ENCODE measurements around the gene REV3L. TPM values are rescaled to one million over a fixed set of nuclear protein-coding genes. Genes with fewer than 3 reads are reported as not detected.

Gene REV3L
- total RNA-seq, 1 donor from 2014 or later = 38.0 TPM

DNA sequence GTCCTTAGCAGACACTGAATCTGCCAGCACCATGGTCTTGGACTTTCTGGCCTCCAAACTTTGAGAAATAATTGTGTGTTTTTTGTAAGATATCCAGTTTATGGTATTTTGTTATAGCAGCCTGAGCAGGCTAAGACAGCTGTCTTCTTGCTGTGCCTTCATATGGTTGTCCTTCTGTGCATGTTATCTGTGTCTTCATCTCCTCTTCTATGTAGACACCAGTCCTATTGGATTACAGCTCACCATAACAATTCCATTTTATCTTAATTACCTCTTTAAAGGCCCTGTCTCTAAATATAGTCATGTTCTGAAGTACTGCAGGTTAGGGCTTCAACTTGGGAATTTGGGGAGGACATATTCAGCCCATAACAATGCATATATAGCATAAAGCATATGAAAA, 44.3 kb upstream of the REV3L start:
- H3K27ac Mint-ChIP-seq (ENCODE audit: unreplicated experiment) = no peak overlapping the region
- peaks cover 21% of the 10 kb centered on the region for H3K4me1 Mint-ChIP-seq (ENCODE audit: low read depth)
- H3K36me3 Mint-ChIP-seq (ENCODE audit: low read depth) = peaks cover 2% of the 10 kb centered on the region
- DNase-seq (ENCODE audit: low spot score) = no peak
- no peaks in the 10 kb centered on the region for H3K27me3 Mint-ChIP-seq (ENCODE audit: low read depth)
- TF ChIP-seq, protein P1, sequence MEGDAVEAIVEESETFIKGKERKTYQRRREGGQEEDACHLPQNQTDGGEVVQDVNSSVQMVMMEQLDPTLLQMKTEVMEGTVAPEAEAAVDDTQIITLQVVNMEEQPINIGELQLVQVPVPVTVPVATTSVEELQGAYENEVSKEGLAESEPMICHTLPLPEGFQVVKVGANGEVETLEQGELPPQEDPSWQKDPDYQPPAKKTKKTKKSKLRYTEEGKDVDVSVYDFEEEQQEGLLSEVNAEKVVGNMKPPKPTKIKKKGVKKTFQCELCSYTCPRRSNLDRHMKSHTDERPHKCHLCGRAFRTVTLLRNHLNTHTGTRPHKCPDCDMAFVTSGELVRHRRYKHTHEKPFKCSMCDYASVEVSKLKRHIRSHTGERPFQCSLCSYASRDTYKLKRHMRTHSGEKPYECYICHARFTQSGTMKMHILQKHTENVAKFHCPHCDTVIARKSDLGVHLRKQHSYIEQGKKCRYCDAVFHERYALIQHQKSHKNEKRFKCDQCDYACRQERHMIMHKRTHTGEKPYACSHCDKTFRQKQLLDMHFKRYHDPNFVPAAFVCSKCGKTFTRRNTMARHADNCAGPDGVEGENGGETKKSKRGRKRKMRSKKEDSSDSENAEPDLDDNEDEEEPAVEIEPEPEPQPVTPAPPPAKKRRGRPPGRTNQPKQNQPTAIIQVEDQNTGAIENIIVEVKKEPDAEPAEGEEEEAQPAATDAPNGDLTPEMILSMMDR (IDR thresholded peaks at IDR 0.05) = no peak
- no peak overlapping the region for H3K4me3 Mint-ChIP-seq (ENCODE audit: unreplicated experiment)
- H3K9me3 Mint-ChIP-seq (ENCODE audit: low read depth) = no peaks in the 10 kb centered on the region

DNA sequence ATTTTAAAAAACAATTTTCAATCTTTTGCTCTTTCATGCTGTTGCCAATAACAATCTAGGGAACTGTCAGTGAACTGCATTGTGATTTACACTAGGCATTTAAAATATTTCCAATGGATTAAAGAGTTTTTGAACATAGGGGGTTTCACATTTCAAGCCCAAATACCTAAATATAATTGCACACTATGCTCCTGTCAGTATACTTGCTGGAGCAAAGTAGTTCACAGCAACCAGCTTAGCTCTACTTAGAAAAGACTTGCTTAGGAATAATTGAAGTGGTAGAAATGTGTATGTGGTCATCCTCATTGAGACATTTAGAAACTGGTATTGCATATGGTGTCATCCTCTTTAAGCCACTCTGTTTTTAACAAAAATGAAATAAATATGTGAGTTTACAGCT, 41.7 kb upstream of the REV3L start:
- Mint-ChIP-seq H3K4me3 (ENCODE audit: unreplicated experiment) (no peak overlapping the region), H3K36me3 (ENCODE audit: low read depth) (peaks cover 6% of the 10 kb centered on the region), H3K9me3 (ENCODE audit: low read depth) (peaks cover 7% of the 10 kb centered on the region), H3K4me1 (ENCODE audit: low read depth) (peaks cover 24% of the 10 kb centered on the region), H3K27ac (ENCODE audit: unreplicated experiment) (no peak overlapping the region), H3K27me3 (ENCODE audit: low read depth) (no peaks in the 10 kb centered on the region)
- TF ChIP-seq, protein P1 (IDR thresholded peaks at IDR 0.05) = no peak
- no peak for DNase-seq (ENCODE audit: low spot score)

DNA sequence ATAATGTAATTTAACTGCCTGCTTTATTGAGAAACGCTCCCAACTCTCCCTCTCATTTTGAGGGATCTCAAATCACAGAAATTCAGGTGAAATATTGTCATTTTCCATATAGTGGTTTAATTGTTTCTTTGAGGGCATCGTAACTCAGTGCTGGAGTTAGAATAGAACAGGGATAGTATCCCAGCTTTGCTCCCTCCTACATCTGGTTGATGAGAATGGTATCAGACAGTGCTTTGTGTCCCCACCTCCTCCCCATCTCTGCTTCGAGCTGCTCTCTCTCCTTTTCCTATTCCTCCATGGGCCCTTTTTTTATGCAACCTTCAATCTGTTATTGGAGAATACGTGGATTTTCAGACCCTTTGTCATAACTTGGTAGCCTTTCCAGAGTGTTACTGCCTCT, 41.2 kb upstream of the REV3L start:
- Mint-ChIP-seq H3K9me3 (ENCODE audit: low read depth) (peaks cover 7% of the 10 kb centered on the region), H3K4me3 (ENCODE audit: unreplicated experiment) (no peak overlapping the region), H3K27ac (ENCODE audit: unreplicated experiment) (no peak overlapping the region), H3K4me1 (ENCODE audit: low read depth) (peaks cover 24% of the 10 kb centered on the region), H3K36me3 (ENCODE audit: low read depth) (peaks cover 6% of the 10 kb centered on the region), H3K27me3 (ENCODE audit: low read depth) (no peaks in the 10 kb centered on the region)
- no peak for DNase-seq (ENCODE audit: low spot score)
- TF ChIP-seq, protein P1 (IDR thresholded peaks at IDR 0.05) = no peak

DNA sequence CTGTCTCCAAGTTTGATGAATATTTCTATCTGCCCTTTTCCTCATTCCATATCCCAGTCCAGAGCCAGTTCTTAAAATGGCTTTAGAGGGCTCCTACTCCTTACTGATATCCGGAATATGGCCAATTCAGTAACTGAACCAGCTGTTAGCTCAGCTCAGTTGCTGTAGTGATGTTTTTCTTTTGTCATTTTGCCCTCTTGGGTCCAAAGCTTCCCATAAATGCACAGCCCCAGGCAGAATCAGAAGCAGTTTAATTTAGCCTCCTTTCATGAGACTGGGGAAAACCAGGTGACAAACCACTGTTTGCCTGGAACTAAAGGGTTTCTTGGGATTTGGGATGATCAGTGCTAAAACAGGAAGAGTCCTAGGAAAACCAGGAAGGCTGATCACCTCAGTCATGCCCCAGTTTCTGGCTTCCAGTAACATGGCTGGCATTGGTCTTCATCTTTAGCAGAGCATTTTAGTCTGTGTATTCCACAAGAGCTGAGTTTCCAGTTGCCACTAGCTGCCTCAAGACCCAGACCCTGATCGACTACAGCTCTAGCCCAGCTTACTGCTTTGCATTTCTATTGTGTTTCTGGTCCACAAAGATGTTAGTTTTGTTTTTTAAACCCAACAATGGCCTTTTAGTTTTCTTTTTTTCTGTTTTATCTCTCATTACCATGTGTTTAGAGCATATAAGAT, 40.6 kb upstream of the REV3L start:
- H3K4me1 Mint-ChIP-seq (ENCODE audit: low read depth) = peaks cover 24% of the 10 kb centered on the region
- H3K27ac Mint-ChIP-seq (ENCODE audit: unreplicated experiment) = no peak overlapping the region
- H3K27me3 Mint-ChIP-seq (ENCODE audit: low read depth) = no peaks in the 10 kb centered on the region
- peaks cover 7% of the 10 kb centered on the region for H3K9me3 Mint-ChIP-seq (ENCODE audit: low read depth)
- DNase-seq (ENCODE audit: low spot score) = no peak
- no peak overlapping the region for H3K4me3 Mint-ChIP-seq (ENCODE audit: unreplicated experiment)
- peaks cover 6% of the 10 kb centered on the region for H3K36me3 Mint-ChIP-seq (ENCODE audit: low read depth)
- TF ChIP-seq, protein P1 (IDR thresholded peaks at IDR 0.05) = no peak

DNA sequence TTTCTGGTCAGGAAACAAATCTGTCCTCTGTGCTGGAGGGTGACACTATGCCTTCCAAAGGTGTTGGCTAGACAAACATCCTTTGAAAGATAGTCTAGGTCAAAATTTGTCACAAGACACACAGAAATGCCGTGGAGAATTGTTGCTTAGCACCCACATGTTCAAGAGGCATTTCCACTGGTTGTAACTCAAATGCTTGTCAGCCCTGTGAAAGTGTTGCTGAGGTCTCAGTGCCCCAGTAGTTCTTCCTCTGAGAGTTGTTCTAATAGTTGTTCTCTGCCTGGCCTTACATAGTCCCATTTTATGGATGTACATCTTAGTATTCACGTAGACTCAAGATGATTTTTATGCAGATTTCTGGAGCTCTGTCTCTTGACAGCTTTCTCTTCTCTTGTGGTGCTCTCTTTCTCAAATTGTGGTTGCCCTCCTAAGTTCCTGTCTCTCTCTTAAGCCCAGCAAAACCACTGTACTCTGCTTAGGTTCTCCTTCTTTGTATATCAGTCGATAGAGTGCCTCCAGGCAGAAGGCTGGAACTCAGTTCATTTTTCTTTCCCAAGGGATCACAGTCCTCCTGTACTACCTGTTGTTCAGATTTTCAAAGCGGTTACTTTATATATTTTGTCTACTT, 39.5 kb upstream of the REV3L start:
- peaks cover 6% of the 10 kb centered on the region for H3K36me3 Mint-ChIP-seq (ENCODE audit: low read depth)
- peaks cover 7% of the 10 kb centered on the region for H3K9me3 Mint-ChIP-seq (ENCODE audit: low read depth)

More for the DNA sequence above, 39.5 kb upstream of the REV3L start:
- no peak for DNase-seq (ENCODE audit: low spot score)
- Mint-ChIP-seq H3K4me3 (ENCODE audit: unreplicated experiment) (no peak overlapping the region), H3K4me1 (ENCODE audit: low read depth) (peaks cover 24% of the 10 kb centered on the region), H3K27ac (ENCODE audit: unreplicated experiment) (no peak overlapping the region), H3K27me3 (ENCODE audit: low read depth) (no peaks in the 10 kb centered on the region)
- TF ChIP-seq, protein P1 (IDR thresholded peaks at IDR 0.05) = no peak

Measured in chondrocyte (in vitro differentiated cells).